Uterus (tissue), 4 donors: Measurements from ENCODE around the gene EXOC4. TPM values are rescaled to one million over a fixed set of nuclear protein-coding genes. Genes with fewer than 3 reads are reported as not detected.

ENCODE experiments used
- DNase-seq, 2 donors: peaks; one replicate each; pipeline ENCODE4 v3.0.0-alpha.2; 2019 to 2020
- H3K27ac ChIP-seq, 2 donors: fragments of 200-600 bp; sonication (generic); 1 replicate in 1 of 2; 2 replicates in 1 of 2; pipeline ENCODE4 v1.5.1; 2016 to 2018
- H3K27me3 ChIP-seq, 2 donors: fragments of 200-600 bp; sonication (generic); one replicate each; pipeline ENCODE4 v1.5.1; 2018 to 2019; ENCODE audit warnings: control low read depth in 1 of 2
- H3K36me3 ChIP-seq, 2 donors: fragments of 200-600 bp; sonication (generic); one replicate each; pipeline ENCODE4 v1.5.1; 2019; ENCODE audit warnings: control low read depth in 1 of 2
- H3K4me1 ChIP-seq, 2 donors: fragments of 200-600 bp; sonication (generic); one replicate each; pipeline ENCODE4 v1.5.1; 2018 to 2019; ENCODE audit warnings: control low read depth in 1 of 2
- H3K4me3 ChIP-seq, 2 donors: fragments of 200-600 bp; sonication (generic); 1 replicate in 1 of 2; 2 replicates in 1 of 2; pipeline ENCODE4 v1.5.1; 2018 to 2019; ENCODE audit warnings: mild to moderate bottlenecking in 1 of 2
- H3K9me3 ChIP-seq, 2 donors: fragments of 200-600 bp; sonication (generic); one replicate each; pipeline ENCODE4 v1.5.1; 2019; ENCODE audit warnings: control low read depth in 1 of 2
- POLR2A ChIP-seq, 2 donors: fragments of 450-650 bp; IDR thresholded peaks; one replicate each; pipeline ENCODE4 v1.6.1; 2016; ENCODE audit warnings: antibody characterized with exemption in 2 of 2, mild to moderate bottlenecking in 1 of 2, moderate library complexity in 1 of 2
- intact Hi-C: fragments of 100-400 bp; cut with DNase I; formaldehyde crosslinking; loops from one replicate; pipeline ENCODE4 v1.15.1; 2023; ENCODE audit warnings: low total_unique reads
- total RNA-seq, 4 donors: library from RNA; depleted of rRNA in 3 of 4; stranded (reverse); fragments of >200 nt in 3 of 4; gene quantifications; one replicate each; pipeline versions ENCODE4 v1.1.0 to v1.2.4, GENCODE V29; 2014 to 2023
- TF ChIP-seq, protein P1 (sequence below), 4 experiments: fragments of 200-600 bp in 2 of 4; fragments of 450-650 bp in 2 of 4; sonication (generic) in 2 of 4; IDR thresholded peaks; one replicate each; pipeline ENCODE4 v1.5.1; 2016 to 2019; ENCODE audit warnings: antibody characterized with exemption in 4 of 4, mild to moderate bottlenecking in 2 of 4, moderate library complexity in 1 of 4
- donor health status: DM: yes; HTN: yes; CAD: no.

Gene EXOC4
- total RNA-seq, 4 donors from 2014 or later: 27.2 to 126 (median 65.4) TPM

DNA sequence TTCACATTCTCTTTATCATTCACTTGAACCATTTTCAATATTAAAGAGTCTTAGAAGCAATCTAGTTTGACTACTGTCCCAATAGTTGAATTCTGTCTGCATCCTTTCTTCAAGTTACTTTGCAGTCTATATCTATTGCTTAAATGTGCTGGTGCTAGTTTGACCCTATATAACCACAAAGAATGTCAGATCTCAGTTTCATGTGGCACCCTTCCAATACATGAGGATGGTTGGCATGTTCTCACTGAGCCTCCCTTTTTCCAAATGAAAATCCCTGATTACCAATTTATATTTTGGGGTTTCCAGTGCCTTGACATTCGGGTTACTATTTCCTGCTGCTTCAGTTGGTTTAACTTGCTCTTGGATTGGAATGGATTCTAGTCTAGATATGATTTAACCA lies 292.7 kb downstream of the EXOC4 start:
- H3K4me1 ChIP-seq: no peaks in the 10 kb centered on the region
- TF ChIP-seq, protein P1, sequence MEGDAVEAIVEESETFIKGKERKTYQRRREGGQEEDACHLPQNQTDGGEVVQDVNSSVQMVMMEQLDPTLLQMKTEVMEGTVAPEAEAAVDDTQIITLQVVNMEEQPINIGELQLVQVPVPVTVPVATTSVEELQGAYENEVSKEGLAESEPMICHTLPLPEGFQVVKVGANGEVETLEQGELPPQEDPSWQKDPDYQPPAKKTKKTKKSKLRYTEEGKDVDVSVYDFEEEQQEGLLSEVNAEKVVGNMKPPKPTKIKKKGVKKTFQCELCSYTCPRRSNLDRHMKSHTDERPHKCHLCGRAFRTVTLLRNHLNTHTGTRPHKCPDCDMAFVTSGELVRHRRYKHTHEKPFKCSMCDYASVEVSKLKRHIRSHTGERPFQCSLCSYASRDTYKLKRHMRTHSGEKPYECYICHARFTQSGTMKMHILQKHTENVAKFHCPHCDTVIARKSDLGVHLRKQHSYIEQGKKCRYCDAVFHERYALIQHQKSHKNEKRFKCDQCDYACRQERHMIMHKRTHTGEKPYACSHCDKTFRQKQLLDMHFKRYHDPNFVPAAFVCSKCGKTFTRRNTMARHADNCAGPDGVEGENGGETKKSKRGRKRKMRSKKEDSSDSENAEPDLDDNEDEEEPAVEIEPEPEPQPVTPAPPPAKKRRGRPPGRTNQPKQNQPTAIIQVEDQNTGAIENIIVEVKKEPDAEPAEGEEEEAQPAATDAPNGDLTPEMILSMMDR (IDR thresholded peaks at IDR 0.05): no peak
- TF ChIP-seq POLR2A (IDR thresholded peaks at IDR 0.05): no peak
- no peak overlapping the region for H3K4me3 ChIP-seq
- H3K9me3 ChIP-seq: no peaks in the 10 kb centered on the region
- no peaks in the 10 kb centered on the region for H3K36me3 ChIP-seq
- no peaks in the 10 kb centered on the region for H3K27me3 ChIP-seq
- no peak overlapping the region for H3K27ac ChIP-seq
- no peak for DNase-seq
- intact Hi-C loops: no loop called here

DNA sequence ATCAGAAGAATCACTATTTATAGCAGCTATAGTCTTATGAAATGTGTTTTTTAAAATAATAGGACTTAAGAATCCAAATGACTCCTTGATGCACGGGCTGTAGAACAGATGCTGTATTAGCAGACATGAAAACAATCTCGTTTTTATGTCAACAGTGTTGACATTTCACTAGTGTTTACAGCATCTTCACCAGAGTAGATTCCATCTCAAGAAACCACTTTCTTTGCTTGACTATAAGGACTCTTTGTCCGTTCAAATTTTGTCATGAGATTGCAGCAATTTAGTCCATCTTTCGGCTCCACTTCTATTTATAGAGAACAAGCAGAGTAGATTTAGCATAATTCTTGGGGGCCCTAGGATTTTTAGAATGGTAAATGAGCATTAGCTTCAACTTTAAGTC lies 295.1 kb downstream of the EXOC4 start:
- no peak for DNase-seq
- no peak overlapping the region for H3K4me3 ChIP-seq
- TF ChIP-seq, protein P1 (IDR thresholded peaks at IDR 0.05): no peak
- no peak for TF ChIP-seq POLR2A (IDR thresholded peaks at IDR 0.05)
- intact Hi-C loops: no loop called here
- no peaks in the 10 kb centered on the region for H3K4me1 ChIP-seq
- H3K36me3 ChIP-seq: no peaks in the 10 kb centered on the region
- H3K9me3 ChIP-seq: no peaks in the 10 kb centered on the region
- H3K27ac ChIP-seq: no peak overlapping the region
- H3K27me3 ChIP-seq: no peaks in the 10 kb centered on the region

DNA sequence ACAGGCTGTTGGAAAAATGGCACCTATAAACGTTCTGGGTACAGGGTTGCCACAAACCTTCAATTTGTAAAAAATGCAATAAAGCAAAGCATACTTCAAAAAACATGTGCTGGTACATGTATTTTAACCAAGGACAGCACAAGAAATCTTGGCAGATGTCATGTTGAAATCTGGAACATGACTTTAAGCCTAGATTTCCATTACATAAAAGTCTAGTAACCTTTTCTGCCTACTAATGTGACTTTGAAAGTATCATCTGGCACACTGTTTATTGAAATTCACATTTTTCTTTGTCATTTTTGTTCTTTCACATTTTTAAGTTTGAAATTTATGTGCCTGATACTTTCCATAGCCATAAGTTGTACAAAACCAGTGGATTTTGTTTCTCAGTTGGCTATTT lies 296.8 kb downstream of the EXOC4 start:
- intact Hi-C loops: no loop called here
- no peaks in the 10 kb centered on the region for H3K4me1 ChIP-seq
- no peak for DNase-seq
- no peak overlapping the region for H3K27ac ChIP-seq
- no peaks in the 10 kb centered on the region for H3K36me3 ChIP-seq
- TF ChIP-seq, protein P1 (IDR thresholded peaks at IDR 0.05): no peak
- TF ChIP-seq POLR2A (IDR thresholded peaks at IDR 0.05): no peak
- no peaks in the 10 kb centered on the region for H3K27me3 ChIP-seq
- no peak overlapping the region for H3K4me3 ChIP-seq
- H3K9me3 ChIP-seq: no peaks in the 10 kb centered on the region

DNA sequence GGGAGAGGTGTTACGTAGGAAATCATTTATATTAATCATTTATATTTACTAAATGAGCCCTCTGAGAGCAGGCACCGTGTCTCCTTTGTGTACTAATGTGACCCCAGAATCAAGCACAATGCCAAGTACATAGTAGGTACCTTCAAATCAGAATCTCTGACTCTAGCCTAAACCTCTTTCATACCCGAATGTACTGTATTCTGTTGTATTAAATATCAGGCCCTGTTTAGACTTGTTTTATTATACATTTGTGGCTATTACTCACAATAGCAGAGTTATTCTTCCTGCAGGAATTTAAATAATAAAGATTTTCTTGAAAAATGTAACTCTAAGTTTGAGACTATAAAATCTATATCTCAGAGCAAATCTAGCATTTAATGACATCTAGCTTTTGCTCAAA lies 297.3 kb downstream of the EXOC4 start:
- Histone ChIP-seq H3K27ac (no peak overlapping the region), H3K4me3 (no peak overlapping the region), H3K27me3 (no peaks in the 10 kb centered on the region), H3K4me1 (no peaks in the 10 kb centered on the region), H3K9me3 (no peaks in the 10 kb centered on the region), H3K36me3 (no peaks in the 10 kb centered on the region)
- TF ChIP-seq, protein P1 (IDR thresholded peaks at IDR 0.05): no peak
- no peak for TF ChIP-seq POLR2A (IDR thresholded peaks at IDR 0.05)
- no peak for DNase-seq
- intact Hi-C loops: no loop called here

DNA sequence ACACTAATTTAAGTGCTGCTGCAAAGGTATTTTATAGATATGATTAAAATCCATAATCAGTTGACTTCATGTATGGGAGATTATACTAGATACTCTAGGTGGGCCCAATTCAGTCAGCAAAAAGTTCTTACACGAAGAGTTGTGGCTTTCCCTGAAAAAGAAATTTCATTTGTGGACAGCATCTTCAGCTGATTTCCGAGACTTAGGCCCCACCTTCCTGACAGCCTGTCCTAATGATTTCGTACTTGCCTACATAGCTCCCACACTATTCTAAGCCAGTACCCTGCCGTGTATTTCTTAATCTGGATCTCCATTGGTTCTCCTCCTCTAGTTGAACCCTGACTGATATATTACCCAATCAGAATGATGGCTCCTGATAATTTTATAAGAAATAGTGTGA lies 297.9 kb downstream of the EXOC4 start:
- intact Hi-C loops: no loop called here
- TF ChIP-seq, protein P1 (IDR thresholded peaks at IDR 0.05): no peak
- no peak for TF ChIP-seq POLR2A (IDR thresholded peaks at IDR 0.05)
- Histone ChIP-seq H3K27me3 (no peaks in the 10 kb centered on the region), H3K27ac (no peak overlapping the region), H3K4me1 (no peaks in the 10 kb centered on the region), H3K4me3 (no peak overlapping the region), H3K36me3 (no peaks in the 10 kb centered on the region), H3K9me3 (no peaks in the 10 kb centered on the region)
- no peak for DNase-seq
